ENCODE results near the gene LMOD2. TPM values are rescaled to one million over a fixed set of nuclear protein-coding genes. Genes with fewer than 3 reads are reported as not detected.
A peak's percentile ranks its signal among the peaks of the same experiment; 100 is the strongest.

The LMOD2 gene
- total and polyA plus RNA-seq, 9 donors = 58.8 to 277 (median 129) TPM

GRCh38 chr7:123665157-123665556 lies 9.5 kb downstream of the LMOD2 start:
- no CpG with 5 or more reads among the region's 2 CpGs for WGBS (ENCODE audit: insufficient coverage)
- no peak for DNase-seq
- H3K4me1 ChIP-seq (ENCODE audit: control insufficient read depth, insufficient read depth, low read length) = peaks cover 1% of the 10 kb centered on the region
- H3K36me3 ChIP-seq (ENCODE audit: control insufficient read depth, insufficient read depth, low read length) = no peaks in the 10 kb centered on the region
- no peaks in the 10 kb centered on the region for H3K9me3 ChIP-seq (replicated peaks; ENCODE audit: control insufficient read depth, low read depth, low read length)
- no peak overlapping the region for H3K4me3 ChIP-seq (ENCODE audit: low read length)
- no peaks in the 10 kb centered on the region for H3K27me3 ChIP-seq (ENCODE audit: control insufficient read depth, insufficient read depth, low read length)
- no peak overlapping the region for H3K27ac ChIP-seq (ENCODE audit: low read length)

- H3K27ac ChIP-seq (ENCODE audit: low read length) = no peak overlapping the region
- H3K9me3 ChIP-seq (replicated peaks; ENCODE audit: control insufficient read depth, low read depth, low read length) = no peaks in the 10 kb centered on the region
- WGBS (ENCODE audit: insufficient coverage) = 92% methylated on average over 1 of the region's 1 CpG
- no peak overlapping the region for H3K4me3 ChIP-seq (ENCODE audit: low read length)
- no peaks in the 10 kb centered on the region for H3K36me3 ChIP-seq (ENCODE audit: control insufficient read depth, insufficient read depth, low read length)
- no peaks in the 10 kb centered on the region for H3K4me1 ChIP-seq (ENCODE audit: control insufficient read depth, insufficient read depth, low read length)
- no peak for DNase-seq
- H3K27me3 ChIP-seq (ENCODE audit: control insufficient read depth, insufficient read depth, low read length) = no peaks in the 10 kb centered on the region
Measured at GRCh38 chr7:123665896-123666295, 10.2 kb downstream of the LMOD2 start.

GRCh38 chr7:123666492-123666891 lies 10.8 kb downstream of the LMOD2 start:
- no peak for DNase-seq
- H3K27me3 ChIP-seq (ENCODE audit: control insufficient read depth, insufficient read depth, low read length) = no peaks in the 10 kb centered on the region
- no peak overlapping the region for H3K4me3 ChIP-seq (ENCODE audit: low read length)
- no peaks in the 10 kb centered on the region for H3K4me1 ChIP-seq (ENCODE audit: control insufficient read depth, insufficient read depth, low read length)
- H3K36me3 ChIP-seq (ENCODE audit: control insufficient read depth, insufficient read depth, low read length) = no peaks in the 10 kb centered on the region
- H3K9me3 ChIP-seq (replicated peaks; ENCODE audit: control insufficient read depth, low read depth, low read length) = no peaks in the 10 kb centered on the region
- no CpG with 5 or more reads among the region's 1 CpG for WGBS (ENCODE audit: insufficient coverage)
- no peak overlapping the region for H3K27ac ChIP-seq (ENCODE audit: low read length)

- WGBS (ENCODE audit: insufficient coverage) = 86% methylated on average over 6 of the region's 7 CpGs
- H3K27me3 ChIP-seq (ENCODE audit: control insufficient read depth, insufficient read depth, low read length) = no peaks in the 10 kb centered on the region
- H3K36me3 ChIP-seq (ENCODE audit: control insufficient read depth, insufficient read depth, low read length) = no peaks in the 10 kb centered on the region
- no peak overlapping the region for H3K4me3 ChIP-seq (ENCODE audit: low read length)
- no peak for DNase-seq
- no peak overlapping the region for H3K27ac ChIP-seq (ENCODE audit: low read length)
- no peaks in the 10 kb centered on the region for H3K4me1 ChIP-seq (ENCODE audit: control insufficient read depth, insufficient read depth, low read length)
- no peaks in the 10 kb centered on the region for H3K9me3 ChIP-seq (replicated peaks; ENCODE audit: control insufficient read depth, low read depth, low read length)
Measured at GRCh38 chr7:123669485-123669884, 13.8 kb downstream of the LMOD2 start.

- WGBS (ENCODE audit: insufficient coverage) = 94% methylated on average over 3 of the region's 5 CpGs
- Histone ChIP-seq H3K27ac (ENCODE audit: low read length) (no peak overlapping the region), H3K4me3 (ENCODE audit: low read length) (no peak overlapping the region)
Measured at GRCh38 chr7:123673137-123673732, 17.6 kb downstream of the LMOD2 start.

GRCh38 chr7:123673752-123674398 lies 18.2 kb downstream of the LMOD2 start:
- H3K4me3 ChIP-seq (ENCODE audit: low read length) = no peak overlapping the region
- DNase-seq = no peak

More at GRCh38 chr7:123673137-123673732, 17.6 kb downstream of the LMOD2 start:
- no peaks in the 10 kb centered on the region for H3K27me3 ChIP-seq (ENCODE audit: control insufficient read depth, insufficient read depth, low read length)
- peaks cover 2% of the 10 kb centered on the region for H3K4me1 ChIP-seq (ENCODE audit: control insufficient read depth, insufficient read depth, low read length)
- H3K9me3 ChIP-seq (replicated peaks; ENCODE audit: control insufficient read depth, low read depth, low read length) = no peaks in the 10 kb centered on the region
- DNase-seq = no peak
- no peaks in the 10 kb centered on the region for H3K36me3 ChIP-seq (ENCODE audit: control insufficient read depth, insufficient read depth, low read length)

GRCh38 chr7:123674399-123675180 lies 18.9 kb downstream of the LMOD2 start:
- Histone ChIP-seq H3K27ac (ENCODE audit: low read length) (peak overlapping the region; percentile 47), H3K27me3 (ENCODE audit: control insufficient read depth, insufficient read depth, low read length) (no peaks in the 10 kb centered on the region), H3K9me3 (replicated peaks; ENCODE audit: control insufficient read depth, low read depth, low read length) (no peaks in the 10 kb centered on the region), H3K4me3 (ENCODE audit: low read length) (no peak overlapping the region), H3K36me3 (ENCODE audit: control insufficient read depth, insufficient read depth, low read length) (peaks cover 2% of the 10 kb centered on the region), H3K4me1 (ENCODE audit: control insufficient read depth, insufficient read depth, low read length) (peaks cover 2% of the 10 kb centered on the region)
- DNase-seq = peak; percentile 66
- no CpG with 5 or more reads among the region's 2 CpGs for WGBS (ENCODE audit: insufficient coverage)

More at GRCh38 chr7:123673752-123674398, 18.2 kb downstream of the LMOD2 start:
- WGBS (ENCODE audit: insufficient coverage) = no CpG with 5 or more reads among the region's 3 CpGs
- peaks cover 2% of the 10 kb centered on the region for H3K36me3 ChIP-seq (ENCODE audit: control insufficient read depth, insufficient read depth, low read length)
- H3K4me1 ChIP-seq (ENCODE audit: control insufficient read depth, insufficient read depth, low read length) = peaks cover 2% of the 10 kb centered on the region
- no peak overlapping the region for H3K27ac ChIP-seq (ENCODE audit: low read length)
- H3K9me3 ChIP-seq (replicated peaks; ENCODE audit: control insufficient read depth, low read depth, low read length) = no peaks in the 10 kb centered on the region
- no peaks in the 10 kb centered on the region for H3K27me3 ChIP-seq (ENCODE audit: control insufficient read depth, insufficient read depth, low read length)

- H3K4me1 ChIP-seq (ENCODE audit: control insufficient read depth, insufficient read depth, low read length) = peaks cover 2% of the 10 kb centered on the region
- peak overlapping the region; percentile 8 for H3K27ac ChIP-seq (ENCODE audit: low read length)
- H3K27me3 ChIP-seq (ENCODE audit: control insufficient read depth, insufficient read depth, low read length) = no peaks in the 10 kb centered on the region
- DNase-seq = peak; percentile 63
- no peak overlapping the region for H3K4me3 ChIP-seq (ENCODE audit: low read length)
- no peaks in the 10 kb centered on the region for H3K9me3 ChIP-seq (replicated peaks; ENCODE audit: control insufficient read depth, low read depth, low read length)
- H3K36me3 ChIP-seq (ENCODE audit: control insufficient read depth, insufficient read depth, low read length) = peaks cover 4% of the 10 kb centered on the region
Measured at GRCh38 chr7:123675181-123675473, 19.5 kb downstream of the LMOD2 start.

- peaks cover 4% of the 10 kb centered on the region for H3K4me1 ChIP-seq (ENCODE audit: control insufficient read depth, insufficient read depth, low read length)
- WGBS (ENCODE audit: insufficient coverage) = no CpG with 5 or more reads among the region's 2 CpGs
- H3K4me3 ChIP-seq (ENCODE audit: low read length) = no peak overlapping the region
- peaks cover 7% of the 10 kb centered on the region for H3K36me3 ChIP-seq (ENCODE audit: control insufficient read depth, insufficient read depth, low read length)
- no peaks in the 10 kb centered on the region for H3K9me3 ChIP-seq (replicated peaks; ENCODE audit: control insufficient read depth, low read depth, low read length)
- DNase-seq = no peak
- no peaks in the 10 kb centered on the region for H3K27me3 ChIP-seq (ENCODE audit: control insufficient read depth, insufficient read depth, low read length)
- H3K27ac ChIP-seq (ENCODE audit: low read length) = no peak overlapping the region
Measured at GRCh38 chr7:123677061-123677715, 21.5 kb downstream of the LMOD2 start.

GRCh38 chr7:123679614-123680013 lies 23.9 kb downstream of the LMOD2 start:
- Histone ChIP-seq H3K4me3 (ENCODE audit: low read length) (no peak overlapping the region), H3K36me3 (ENCODE audit: control insufficient read depth, insufficient read depth, low read length) (peaks cover 7% of the 10 kb centered on the region), H3K27ac (ENCODE audit: low read length) (no peak overlapping the region), H3K4me1 (ENCODE audit: control insufficient read depth, insufficient read depth, low read length) (peaks cover 4% of the 10 kb centered on the region), H3K27me3 (ENCODE audit: control insufficient read depth, insufficient read depth, low read length) (no peaks in the 10 kb centered on the region), H3K9me3 (replicated peaks; ENCODE audit: control insufficient read depth, low read depth, low read length) (no peaks in the 10 kb centered on the region)
- WGBS (ENCODE audit: insufficient coverage) = 100% methylated on average over 1 of the region's 3 CpGs
- DNase-seq = no peak
